GM19025 (cell line): ENCODE results near the gene RETNLB.

ENCODE experiments used
- ATAC-seq: cut with Tn5 transposase; IDR thresholded peaks from one replicate; pipeline ENCODE4 v1.9.1; 2021; ENCODE audit warnings: mild to moderate bottlenecking, low read depth, moderate library complexity; ENCODE audit not compliant: unreplicated experiment

The RETNLB gene

DNA sequence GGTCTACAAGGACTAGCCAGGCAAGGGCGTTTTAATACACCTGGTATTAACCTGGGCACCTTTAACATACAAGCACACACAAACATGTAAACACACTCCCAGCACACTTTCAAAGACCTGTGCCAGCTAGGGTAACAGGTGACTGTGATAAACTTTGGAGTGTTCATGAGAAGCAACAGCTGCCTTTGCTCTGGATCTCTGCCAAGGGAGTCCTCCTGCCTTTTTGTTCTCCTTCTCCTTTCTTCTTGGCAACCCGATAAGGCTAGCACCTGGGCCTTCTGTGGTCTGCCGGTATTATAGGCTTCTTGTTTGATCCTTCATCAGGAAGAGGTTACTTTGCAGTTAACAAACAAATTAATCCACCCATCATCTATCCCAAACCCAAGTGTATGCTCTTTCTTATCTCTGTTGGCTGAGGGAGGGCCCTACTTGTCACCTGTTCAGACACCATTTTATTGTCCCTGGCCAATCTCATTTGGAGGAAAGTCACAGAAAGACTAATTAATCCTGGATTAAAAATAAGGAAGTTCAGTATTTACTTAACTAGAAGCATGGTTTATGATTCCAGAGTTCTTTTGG lies at the start of gene RETNLB:
Gene RETNLB (minus strand): TSS at position 7 of the 579 bp plus-strand sequence. CDS start 225 bp downstream, outside the sequence.
- ATAC-seq = no peak

DNA sequence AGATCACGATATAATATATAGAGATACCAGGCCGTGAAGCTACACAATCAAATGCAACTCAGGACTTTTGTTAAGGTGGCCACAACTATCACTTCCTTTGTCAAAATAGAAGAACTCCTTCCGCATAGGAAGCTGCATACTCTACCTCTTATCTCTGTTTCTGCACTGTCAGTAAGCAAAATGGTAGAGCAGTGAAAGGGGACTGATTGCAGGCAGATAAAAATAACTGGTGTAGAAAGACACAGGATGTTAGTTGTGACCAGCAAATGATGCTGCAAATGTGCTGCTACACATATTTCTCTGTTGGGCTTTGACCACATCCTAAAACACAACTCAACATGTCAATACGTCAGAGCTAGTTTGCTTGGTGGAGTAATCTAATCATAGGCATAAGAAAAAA lies 49.1 kb upstream of the RETNLB start:
- ATAC-seq = no peak

DNA sequence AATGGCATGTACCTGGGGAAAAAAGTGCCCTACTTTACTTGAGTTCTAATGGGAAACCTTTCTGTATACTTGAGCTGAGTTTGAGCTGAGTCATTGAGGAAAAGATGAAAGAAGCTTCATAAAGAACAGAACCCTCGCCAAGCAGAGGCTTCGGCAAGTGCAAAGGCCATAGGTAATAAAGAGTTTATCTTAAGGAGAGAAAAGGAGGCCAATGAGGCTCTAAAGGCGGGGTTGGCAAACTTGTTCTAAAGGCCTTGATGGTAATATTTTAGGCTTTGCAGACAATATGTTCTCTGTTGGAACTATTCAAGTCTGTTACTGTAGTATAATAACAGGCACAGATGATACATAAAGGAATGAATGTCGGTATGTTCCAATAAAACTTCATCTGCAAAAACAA lies 47.8 kb upstream of the RETNLB start:
- ATAC-seq = no peak

DNA sequence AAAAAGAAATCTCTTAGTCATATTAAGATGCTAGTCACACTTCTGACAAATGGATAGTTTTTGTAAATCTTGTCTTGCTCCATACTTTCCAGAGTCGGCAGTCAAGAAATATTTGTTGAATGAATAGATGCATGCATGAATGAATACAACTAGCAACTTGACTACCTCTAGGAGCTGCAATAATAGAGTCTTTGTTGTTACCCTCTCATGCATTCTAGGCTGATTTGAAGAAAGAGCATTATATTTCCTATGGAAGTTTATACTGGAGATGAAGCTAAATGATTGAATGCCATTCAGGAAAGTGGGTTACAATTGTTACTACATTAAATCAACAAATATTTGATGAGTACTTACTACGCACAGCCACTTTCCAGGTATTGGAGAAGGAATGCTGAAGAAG lies 47.2 kb upstream of the RETNLB start:
- no peak for ATAC-seq

- no peak for ATAC-seq
These were observed 34.3 kb upstream of the RETNLB start for GRCh38 chr3:108791473-108791872.

GRCh38 chr3:108780235-108780634 lies 23.0 kb upstream of the RETNLB start:
- ATAC-seq = no peak

GRCh38 chr3:108779496-108779895 lies 22.3 kb upstream of the RETNLB start:
- no peak for ATAC-seq

GRCh38 chr3:108775649-108776048 lies 18.4 kb upstream of the RETNLB start:
- ATAC-seq = no peak

- ATAC-seq = no peak
These were observed 10.0 kb upstream of the RETNLB start for GRCh38 chr3:108767253-108767652.

GRCh38 chr3:108755686-108756085 lies 1.5 kb downstream of the RETNLB start:
- no peak for ATAC-seq

- no peak for ATAC-seq
These were observed 12.4 kb downstream of the RETNLB start for GRCh38 chr3:108744762-108745161.

DNA sequence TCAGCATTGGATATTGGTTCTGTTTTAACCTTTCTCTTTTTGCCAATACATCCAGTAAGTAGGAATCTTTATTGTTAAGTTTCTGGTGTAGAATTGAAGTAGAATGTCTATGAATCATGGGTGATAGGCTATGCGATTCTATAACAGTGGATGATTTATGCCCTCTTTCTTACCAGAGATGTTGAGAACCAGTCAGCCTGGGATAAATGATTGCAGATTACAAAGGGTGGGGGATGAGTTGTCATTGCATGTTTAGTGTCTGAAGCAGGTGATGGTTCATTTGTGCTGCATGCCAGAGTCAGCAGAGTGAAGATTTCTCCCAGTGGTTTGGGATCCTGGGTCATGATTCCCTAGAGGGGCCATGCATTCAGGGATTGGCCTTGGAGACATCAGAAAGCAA lies 14.3 kb downstream of the RETNLB start:
- ATAC-seq = no peak

DNA sequence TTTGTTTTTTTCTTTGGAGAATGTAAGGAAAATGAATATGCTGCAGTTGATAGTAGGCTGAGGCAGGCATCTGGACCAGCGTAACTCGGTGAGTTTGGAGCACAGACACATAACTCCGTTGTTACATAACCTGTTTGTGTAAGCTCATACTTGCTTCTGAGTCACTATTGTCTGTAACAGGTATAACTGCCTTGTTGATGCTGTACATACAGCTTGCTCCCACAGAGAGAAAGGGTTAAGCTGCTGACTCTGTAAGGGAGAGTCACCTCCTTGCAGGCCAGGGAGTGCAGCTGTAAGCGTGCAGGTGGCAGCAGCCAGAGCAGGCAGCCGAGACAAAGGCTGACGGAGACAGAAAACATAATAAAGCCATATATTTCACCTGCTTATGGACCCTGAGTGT lies 20.4 kb downstream of the RETNLB start:
- ATAC-seq = no peak

DNA sequence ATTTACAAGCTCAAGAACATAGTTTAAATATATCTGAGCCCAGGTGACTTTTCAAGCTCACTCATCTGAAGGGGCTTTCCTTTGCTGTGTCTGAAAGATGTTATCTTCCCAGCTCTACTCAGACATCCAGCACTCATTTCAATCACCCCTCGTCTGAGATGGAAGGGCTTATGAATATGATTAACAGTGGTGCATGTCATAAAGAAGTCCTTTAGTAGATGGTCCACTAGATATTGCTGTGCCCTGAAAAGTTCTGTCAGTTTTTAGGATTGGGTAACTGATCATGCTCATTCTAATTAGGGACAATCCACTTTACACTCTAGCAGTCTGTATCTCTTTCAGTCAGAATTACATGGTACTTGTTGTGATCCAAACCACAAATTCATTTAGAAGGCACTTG lies 28.3 kb downstream of the RETNLB start:
- ATAC-seq = no peak

DNA sequence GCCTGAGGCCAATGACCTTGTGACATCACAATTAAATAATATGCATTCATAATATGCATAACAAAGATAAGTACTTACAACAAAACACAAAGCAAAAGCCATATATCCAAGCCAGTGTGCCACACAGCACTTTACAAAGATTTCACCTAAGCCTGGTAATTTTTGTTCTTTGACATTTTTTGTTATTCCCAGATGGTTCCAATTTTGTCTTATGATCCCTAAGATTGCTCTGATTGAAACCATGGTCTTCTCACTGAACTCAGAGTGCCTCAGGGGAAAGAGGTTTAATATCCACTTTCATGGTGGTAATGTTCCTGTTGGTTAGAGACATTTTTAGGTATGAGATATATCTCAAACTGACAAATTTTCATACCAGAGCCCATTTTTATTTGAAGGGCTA lies 29.1 kb downstream of the RETNLB start:
- no peak for ATAC-seq

GRCh38 chr3:108724101-108724500 lies 33.1 kb downstream of the RETNLB start:
- ATAC-seq = no peak

- ATAC-seq = no peak
These were observed 34.5 kb downstream of the RETNLB start for GRCh38 chr3:108722724-108723123.

DNA sequence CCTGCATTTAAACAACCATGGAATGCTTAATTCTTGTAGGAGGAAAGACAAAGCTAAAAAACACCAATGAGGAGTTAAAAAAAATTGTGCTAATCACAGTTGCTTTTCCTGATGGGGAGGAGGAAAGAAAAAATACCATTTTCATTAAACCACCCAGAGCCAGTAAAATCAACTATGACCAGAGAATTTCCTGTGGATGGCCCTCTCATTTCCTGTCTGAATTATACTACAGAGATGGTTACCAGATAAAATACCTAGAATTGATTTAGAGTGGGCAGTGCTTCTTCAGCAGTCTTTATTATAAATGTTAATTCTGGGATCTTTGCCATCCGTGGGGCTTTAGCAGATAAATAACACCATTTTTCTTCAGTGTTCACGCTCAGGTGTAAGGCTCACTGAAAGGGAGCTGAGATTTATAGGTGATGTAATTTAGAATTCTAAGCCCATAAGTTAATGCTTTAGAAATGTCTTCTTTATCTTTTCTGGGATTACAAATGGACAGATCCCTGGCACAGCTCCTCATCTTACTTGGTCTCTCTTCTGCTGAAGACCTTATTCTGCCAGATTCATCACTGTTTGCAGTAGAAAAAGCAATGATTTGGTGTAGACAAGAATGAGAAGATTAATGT lies 37.9 kb downstream of the RETNLB start:
- ATAC-seq = no peak

DNA sequence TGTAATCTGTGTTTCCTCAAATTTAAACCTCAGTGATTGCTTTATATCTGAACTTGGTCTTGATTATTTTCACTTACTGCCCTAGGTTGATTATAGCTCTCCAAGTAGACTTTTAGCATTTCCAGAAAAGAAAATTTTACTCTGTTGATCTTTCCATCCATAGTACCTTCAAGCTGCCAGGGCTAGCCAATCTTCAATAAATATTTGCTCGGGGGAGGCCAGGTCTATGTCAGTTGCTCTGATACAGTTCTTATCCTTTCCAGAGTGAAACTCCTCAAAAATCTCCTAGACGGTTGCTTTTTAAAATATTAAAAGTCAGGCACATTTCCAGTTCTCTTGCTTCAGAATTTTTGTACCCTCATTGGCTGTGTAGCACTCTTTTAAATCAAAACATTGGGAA lies 38.8 kb downstream of the RETNLB start:
- no peak for ATAC-seq

DNA sequence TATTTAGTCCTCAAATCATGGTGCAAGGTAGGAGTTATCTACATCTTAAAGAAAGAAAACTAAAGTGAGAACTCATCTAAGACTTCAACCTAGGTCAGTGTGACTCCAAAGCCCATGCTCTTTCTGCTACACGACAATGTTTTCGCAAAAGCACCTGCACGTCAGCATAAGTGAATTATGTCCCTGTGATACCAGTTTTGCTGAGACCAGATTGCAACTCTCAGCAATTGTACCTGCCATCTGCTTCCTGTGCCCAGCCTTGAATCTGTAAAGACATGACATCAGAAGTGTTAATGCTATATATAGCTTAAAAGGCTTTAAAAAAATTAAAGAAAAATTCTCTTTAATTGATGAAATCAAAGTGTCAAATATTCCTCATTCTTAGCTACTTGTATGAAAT lies 43.4 kb downstream of the RETNLB start:
- no peak for ATAC-seq

GRCh38 chr3:108713009-108713516 lies 44.1 kb downstream of the RETNLB start:
- no peak for ATAC-seq
